ENCODE data around the gene ALG12. TPM values are rescaled to one million over a fixed set of nuclear protein-coding genes. Genes with fewer than 3 reads are reported as not detected.
A peak's percentile ranks its signal among the peaks of the same experiment; 100 is the strongest.

ALG12 gene
- total RNA-seq, 1 donor from 2014 or later = 16.2 TPM

DNA sequence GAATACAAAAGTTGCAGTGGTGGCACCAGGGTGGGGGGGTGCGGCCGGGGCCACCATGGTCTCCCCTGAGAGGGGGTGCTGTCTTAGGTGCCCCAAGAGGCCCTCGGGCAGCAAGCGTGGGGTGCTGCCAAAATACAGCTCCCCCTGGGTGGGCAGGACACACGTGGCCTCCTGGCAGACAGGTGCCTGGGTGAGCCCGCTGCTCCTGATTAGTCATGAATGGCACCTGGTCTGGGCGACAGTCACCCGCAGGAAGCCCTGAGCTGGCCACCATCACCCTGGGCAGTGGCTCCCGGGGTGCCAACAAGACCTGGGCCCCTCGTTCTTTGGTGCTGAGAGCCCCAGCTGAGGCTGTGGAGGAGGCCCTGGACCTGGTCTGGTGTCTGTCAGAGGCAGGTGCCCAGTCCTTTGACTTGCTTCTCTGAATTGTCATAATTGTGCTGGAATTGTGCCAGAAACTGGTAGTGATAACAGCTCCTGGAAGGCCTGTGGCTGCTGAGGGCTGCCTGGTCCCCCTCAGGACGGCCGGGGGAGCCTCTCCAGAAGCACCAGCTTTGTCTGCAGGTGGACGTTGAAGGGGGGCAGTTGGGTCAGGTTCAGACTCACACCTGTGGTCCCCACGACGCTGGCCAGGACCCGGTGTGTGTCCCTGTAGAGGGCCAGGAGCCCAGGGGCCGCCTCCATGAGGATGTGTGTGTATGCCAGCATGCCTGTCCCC lies 14.8 kb downstream of the ALG12 start:
- DNase-seq (no peak), ATAC-seq (peak; percentile 86)
- intact Hi-C loops (cut with micrococcal nuclease) = no loop called here

DNA sequence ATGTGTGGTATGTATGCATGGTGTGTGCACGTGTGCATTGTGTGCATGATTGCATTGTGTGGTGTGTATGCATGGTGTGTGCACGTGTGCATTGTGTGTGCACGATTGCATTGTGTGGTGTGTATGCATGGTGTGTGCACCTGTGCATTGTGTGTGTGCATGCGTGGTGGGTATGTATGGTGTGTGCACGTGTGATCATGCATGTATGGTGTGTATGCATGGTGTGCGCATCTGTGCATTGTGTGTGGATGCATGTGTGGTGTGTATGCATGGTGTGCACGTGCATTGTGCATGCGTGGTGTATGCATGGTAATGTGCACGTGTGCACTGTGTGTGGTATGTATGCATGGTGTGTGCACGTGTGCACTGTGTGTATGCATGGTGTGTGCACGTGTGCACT lies 16.8 kb downstream of the ALG12 start:
- DNase-seq (no peak), ATAC-seq (no peak)
- intact Hi-C loops (cut with micrococcal nuclease) = no loop called here

DNA sequence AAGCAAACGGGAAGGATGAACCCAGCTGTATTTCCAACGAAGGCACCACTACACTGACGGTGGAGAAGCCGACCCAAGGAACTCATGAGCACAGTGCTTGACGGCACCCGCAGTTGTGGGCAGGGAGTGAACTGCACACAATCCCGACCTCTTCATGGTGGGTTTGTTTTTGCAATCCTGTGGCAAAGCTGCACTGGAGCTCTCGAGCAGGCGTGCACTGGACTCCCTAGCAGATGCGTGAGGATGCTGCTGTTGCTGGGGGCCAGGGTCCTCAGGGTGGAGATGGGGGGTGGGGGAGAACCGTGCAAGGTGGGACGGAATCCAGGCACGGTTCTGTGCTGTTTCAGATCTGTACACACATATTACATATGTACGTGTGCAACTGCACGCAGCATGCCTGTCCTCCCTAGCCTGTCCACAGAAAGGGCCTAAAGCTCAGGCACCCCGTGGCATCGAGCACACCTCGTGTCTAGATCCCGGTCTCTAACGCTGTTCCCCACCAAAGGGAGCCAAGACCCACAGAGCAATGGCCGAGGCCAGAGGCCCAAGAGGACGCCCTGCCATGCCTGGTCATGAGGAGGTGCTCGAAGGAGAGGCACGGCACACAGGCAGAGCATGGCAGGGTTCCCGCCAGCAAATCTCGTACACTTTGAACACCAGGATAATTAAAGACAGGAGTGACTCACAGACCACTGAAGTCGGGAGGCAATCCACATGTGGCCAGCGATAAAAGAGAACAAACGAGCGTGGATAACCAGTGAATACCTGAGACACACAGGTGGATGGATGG lies 17.6 kb downstream of the ALG12 start:
- intact Hi-C loops (cut with micrococcal nuclease) = no loop called here
- DNase-seq (no peak), ATAC-seq (no peak)

DNA sequence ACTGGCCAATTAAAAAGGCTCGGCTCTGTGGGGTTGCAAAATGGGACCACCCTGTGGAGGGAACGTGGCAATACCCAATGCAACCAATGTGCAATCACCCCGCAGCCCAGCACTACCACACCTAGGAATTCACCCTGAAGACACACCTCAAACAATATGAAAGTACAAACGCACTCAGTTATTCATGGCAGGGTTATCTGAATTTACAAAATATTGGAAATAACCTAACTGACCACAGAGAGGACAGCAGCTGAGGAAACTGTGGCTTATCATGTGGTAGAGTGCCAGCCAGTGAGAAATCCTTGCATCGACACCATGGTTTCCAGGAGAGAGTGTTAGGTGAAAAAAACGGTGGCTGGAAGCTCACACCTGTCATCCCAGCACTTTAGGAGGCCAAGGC lies 18.7 kb downstream of the ALG12 start:
- no peak for ATAC-seq
- no peak for DNase-seq
- intact Hi-C loops (cut with micrococcal nuclease) = no loop called here

DNA sequence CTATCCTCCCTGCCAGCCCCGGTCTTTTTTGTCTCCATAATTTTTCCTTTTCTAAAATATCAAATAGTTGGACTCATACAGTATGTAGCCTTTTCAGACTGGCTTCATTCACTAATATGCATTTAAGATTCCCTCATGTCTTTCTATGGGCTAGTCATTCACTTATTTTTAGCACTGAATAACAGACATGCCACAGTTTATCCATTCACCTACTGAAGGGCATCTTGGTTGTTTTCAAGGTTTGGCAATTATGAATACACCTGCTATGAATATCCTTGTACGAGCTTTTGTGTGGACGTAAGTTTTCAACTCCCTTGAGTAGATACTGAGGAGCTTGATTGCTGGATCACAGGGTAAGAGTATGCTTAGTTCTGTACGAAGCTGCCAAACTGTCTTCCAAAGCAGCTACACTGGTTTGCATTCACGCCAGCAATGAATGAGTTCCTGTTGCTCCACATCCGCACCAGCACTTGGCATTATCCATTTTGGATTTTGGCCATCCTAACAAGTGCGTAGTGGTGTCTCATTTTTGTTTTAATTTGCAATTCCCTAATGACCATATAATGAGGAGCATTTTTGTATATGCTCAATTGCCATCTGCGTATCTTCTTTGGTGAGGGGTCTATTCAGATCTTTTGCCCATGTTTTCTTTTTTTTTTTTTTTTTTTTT lies 21.1 kb downstream of the ALG12 start:
- DNase-seq (no peak), ATAC-seq (peak; percentile 47)
- intact Hi-C loops (cut with micrococcal nuclease) = no loop called here

DNA sequence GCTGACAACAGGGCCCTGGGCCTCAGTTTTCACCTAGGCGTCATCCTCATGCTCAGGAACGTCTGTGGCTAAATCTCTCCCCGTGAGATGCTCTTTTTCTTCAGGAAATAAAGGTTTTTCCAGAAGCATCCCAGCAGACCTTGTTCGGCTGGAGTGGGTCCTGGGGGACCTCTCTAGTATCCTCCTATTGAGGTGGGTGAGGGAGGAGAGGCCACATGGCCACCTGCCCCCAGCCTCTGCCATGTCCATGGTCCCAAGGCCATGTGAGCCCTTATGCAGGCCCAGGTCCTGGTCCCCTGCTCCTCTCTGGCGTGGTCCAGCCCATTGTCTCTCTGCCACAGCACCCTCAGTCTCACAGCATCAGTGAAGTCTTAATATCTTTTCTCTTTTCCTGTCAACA lies 22.0 kb downstream of the ALG12 start:
- DNase-seq (no peak), ATAC-seq (no peak)

DNA sequence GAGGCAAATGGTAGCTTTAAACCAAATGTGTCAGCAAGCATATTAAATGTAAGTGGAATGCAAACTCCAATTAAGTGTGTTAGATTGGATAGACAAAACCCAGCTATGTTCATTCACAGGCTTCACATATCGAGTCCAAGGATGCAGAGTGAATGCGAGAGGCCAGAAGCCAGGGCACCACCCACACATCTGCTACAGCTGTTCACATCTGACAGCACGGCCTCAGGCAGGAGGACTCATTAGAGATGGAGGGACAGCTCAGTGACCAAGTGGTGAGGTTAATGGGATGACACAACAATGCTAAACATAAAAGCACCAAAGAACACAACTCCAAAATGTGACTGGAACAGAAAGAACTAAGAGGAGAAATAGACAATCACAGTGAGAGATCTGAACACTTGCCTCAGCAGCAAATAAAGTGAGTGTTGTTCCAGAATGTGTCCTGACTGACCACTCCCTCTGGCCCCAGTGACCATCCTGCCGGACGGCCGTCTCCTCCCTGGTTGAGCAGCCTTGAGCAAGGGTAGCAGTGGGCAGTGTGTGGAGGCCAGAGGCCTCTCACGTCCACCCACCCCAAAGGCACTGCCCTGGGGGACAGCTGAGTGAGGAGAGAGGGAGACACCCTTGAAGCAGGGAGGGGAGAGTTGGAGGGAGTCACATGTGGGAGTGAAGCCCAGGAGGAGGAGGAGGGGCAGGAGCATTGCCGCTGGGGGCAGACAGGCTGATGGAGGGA lies 23.8 kb downstream of the ALG12 start:
- no peak for ATAC-seq
- intact Hi-C loops (cut with micrococcal nuclease) = no loop called here
- no peak for DNase-seq

More for the DNA sequence above, 22.0 kb downstream of the ALG12 start:
- intact Hi-C loops (cut with micrococcal nuclease) = no loop called here

DNA sequence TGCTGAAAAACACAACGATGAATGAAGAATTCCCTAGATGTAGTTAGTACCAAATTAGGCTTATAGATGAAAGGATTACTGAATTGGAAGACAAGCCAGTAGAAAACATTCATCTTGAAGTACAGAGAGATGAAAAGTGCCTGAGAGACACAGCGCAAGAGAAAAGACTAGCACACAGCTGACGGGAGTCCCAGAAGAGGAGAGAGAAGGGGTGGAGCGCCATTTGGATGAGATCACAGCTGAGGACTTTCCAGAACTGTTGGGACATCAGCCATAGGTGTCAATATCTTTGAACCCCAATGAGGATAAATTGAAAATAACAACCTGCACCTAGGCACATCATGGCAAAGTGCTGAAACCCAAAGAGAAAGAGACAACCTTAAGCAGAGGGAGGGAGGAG lies 25.2 kb downstream of the ALG12 start:
- ATAC-seq = no peak
- intact Hi-C loops (cut with micrococcal nuclease) = no loop called here
- no peak for DNase-seq

DNA sequence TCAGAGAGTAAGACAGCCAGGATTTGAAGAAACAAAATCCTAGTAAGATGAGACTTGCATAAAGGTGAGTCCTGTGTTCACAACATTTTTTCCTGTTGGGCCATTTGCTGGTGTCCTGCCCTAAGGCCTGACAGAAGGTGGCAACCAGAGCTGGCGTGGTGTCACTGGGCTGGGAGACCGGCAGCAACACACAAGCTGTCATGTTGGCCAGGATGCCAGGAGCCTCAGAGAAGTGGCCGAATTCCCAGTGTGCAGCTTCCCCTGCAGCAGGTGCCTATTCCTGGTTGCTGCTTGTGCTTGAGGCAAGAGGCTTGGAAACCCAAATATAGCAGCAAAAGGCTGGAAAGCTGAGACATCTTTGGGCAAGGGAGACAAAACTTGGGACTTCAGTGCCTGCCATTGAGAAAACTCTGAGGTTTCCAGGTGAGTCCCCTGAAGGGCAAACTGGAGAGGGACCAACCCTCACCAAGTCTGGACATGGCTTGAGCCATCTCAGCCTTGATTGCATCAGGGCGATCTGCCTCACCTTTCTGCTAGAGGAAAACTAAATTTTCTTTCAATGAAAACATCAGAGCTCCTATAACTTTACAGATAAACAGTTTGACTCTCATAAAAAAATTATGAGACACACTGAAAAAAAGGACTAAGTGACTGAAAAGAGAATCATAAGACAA lies 25.9 kb downstream of the ALG12 start:
- intact Hi-C loops (cut with micrococcal nuclease) = no loop called here
- ATAC-seq (peak; percentile 93), DNase-seq (peak; percentile 79)

DNA sequence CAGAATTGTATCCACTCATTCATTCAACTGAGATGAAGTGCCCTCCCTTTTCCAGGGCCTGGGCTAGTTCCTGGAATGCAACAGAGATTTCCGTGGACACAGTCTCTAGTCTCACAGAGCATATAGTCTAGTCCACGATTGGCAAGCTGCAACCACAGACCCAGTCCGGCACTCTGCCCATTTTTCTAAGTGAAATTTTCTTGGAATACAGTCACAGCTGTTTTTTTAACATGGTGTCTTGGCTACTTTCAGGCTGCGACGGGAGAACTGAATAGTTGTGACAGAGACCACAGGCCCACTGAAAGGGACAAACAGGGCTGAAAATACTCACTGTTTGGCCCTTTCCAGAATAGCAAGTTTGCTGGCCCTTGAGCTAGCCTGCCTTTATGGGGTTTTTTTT lies 29.2 kb downstream of the ALG12 start:
- no peak for ATAC-seq
- DNase-seq = no peak
- intact Hi-C loops (cut with micrococcal nuclease) = no loop called here

DNA sequence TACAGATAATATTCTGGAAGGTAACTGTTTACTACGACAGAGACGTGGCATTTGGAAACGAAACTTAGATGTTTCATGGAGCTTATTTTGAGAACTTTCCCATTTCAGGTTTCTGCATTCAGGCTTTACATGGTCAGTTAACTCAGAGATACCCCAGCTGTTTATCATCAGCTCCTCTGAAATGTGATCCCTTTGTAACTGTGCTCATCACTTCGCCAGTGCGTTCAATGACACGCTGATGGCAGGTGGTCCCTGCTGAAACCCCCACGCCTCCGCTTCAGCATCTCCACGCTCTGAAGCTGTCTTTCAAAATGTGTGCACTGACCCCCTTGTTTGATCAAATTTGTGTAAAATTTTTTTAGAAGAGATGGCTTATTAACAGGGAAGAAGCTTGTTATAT lies 30.5 kb downstream of the ALG12 start:
- intact Hi-C loops (cut with micrococcal nuclease) = no loop called here
- ATAC-seq (no peak), DNase-seq (no peak)

DNA sequence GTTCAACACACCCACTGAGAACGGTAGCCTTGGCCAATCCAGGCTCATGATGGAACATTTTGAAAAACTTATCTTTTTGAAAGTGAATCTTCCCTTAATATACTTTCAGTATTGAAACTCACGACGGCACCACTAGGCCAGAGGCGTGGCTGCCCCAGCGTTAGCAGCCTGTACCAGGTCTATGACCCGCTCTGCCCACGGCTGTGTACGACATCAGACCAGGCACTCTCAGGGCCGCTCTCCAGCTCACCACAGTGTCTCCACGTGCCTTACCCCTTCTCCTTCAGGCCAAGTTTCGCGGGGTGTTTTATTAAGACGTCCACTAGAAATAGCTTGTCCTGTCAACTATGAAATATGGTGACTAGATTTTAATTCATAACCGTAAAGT lies 31.2 kb downstream of the ALG12 start:
- no peak for ATAC-seq
- no peak for DNase-seq
- intact Hi-C loops (cut with micrococcal nuclease) = no loop called here

DNA sequence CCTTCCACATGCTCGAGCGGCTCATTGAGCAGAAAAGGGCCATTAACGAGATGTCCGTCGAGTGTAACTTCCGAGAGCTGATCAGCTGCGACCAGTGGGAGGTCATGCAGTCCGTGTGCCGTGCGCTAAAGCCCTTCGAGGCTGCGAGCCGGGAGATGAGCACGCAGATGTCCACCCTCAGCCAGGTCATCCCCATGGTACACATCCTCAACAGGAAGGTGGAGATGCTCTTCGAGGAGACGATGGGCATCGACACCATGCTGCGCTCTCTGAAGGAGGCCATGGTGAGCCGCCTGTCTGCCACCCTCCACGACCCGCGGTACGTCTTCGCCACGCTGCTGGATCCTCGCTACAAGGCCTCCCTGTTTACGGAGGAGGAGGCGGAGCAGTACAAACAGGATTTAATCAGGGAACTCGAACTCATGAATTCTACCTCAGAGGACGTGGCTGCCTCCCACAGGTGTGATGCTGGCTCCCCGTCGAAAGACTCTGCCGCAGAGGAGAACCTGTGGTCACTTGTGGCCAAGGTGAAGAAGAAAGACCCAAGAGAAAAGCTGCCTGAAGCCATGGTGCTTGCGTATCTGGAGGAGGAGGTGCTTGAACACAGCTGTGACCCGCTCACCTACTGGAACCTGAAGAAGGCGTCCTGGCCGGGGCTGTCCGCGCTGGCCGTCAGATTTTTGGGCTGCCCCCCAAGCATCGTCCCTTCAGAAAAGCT lies 31.7 kb downstream of the ALG12 start:
- intact Hi-C loops (cut with micrococcal nuclease) = no loop called here
- no peak for ATAC-seq
- no peak for DNase-seq

DNA sequence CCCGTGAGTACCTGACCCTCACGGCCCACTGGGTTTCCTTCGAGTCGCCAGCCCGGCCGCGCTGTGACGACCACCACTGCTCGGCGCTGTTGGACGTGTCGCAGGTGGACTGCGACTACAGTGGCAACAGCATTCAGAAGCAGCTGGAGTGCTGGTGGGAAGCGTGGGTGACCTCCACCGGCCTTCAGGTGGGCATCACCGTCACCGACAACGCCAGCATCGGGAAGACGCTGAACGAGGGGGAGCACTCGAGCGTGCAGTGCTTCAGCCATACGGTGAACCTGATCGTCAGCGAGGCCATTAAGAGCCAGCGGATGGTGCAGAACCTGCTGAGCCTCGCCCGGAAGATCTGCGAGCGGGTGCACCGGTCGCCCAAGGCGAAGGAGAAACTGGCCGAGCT lies 32.4 kb downstream of the ALG12 start:
- no peak for DNase-seq
- ATAC-seq = no peak
- intact Hi-C loops (cut with micrococcal nuclease) = no loop called here

DNA sequence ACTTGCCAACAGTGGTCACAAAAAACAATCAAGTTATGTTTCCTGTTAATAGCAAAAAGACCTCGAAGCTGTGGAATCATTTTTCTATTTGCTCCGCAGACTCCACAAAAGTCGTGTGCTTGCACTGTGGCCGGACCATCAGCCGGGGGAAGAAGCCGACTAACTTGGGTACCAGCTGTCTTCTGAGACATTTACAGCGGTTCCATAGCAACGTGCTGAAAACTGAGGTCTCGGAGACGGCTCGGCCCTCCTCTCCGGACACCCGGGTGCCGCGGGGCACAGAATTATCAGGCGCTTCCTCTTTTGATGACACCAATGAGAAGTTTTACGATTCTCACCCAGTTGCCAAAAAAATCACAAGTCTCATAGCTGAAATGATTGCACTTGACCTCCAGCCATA lies 33.0 kb downstream of the ALG12 start:
- no peak for ATAC-seq
- no peak for DNase-seq
- intact Hi-C loops (cut with micrococcal nuclease) = no loop called here

DNA sequence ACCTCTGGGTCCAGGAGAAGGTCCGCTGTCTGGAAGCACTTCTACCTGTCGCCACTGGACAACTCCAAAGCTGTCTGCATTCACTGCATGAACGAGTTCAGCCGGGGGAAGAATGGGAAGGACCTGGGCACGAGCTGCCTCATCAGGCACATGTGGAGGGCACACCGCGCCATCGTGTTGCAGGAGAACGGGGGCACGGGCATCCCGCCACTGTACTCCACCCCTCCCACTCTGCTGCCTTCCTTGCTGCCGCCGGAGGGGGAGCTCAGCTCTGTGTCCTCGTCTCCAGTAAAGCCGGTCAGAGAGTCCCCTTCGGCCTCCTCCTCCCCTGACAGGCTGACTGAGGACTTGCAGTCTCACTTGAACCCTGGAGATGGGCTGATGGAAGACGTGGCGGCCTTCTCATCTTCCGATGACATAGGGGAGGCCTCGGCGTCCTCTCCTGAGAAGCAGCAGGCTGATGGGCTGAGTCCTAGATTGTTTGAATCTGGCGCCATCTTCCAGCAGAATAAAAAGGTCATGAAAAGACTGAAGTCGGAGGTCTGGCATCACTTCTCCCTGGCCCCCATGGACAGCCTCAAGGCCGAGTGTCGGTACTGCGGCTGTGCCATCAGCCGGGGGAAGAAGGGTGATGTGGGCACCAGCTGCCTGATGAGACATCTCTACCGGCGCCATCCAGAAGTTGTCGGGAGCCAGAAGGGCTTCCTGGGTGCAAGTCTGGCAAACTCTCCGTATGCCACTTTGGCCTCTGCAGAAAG lies 33.6 kb downstream of the ALG12 start:
- DNase-seq (no peak), ATAC-seq (no peak)
- intact Hi-C loops (cut with micrococcal nuclease) = no loop called here

DNA sequence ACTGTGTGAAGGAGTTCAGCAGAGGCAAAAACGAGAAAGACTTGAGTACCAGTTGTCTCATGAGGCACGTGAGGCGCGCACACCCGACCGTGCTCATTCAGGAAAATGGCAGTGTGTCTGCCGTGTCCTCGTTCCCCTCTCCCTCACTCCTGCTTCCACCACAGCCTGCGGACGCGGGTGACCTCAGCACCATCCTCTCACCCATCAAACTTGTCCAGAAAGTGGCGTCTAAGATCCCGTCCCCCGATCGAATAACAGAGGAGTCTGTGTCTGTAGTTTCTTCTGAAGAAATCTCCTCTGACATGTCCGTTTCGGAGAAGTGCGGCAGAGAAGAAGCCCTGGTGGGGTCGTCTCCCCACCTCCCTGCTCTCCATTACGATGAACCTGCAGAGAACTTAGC lies 34.2 kb downstream of the ALG12 start:
- ATAC-seq (no peak), DNase-seq (no peak)
- intact Hi-C loops (cut with micrococcal nuclease) = no loop called here

DNA sequence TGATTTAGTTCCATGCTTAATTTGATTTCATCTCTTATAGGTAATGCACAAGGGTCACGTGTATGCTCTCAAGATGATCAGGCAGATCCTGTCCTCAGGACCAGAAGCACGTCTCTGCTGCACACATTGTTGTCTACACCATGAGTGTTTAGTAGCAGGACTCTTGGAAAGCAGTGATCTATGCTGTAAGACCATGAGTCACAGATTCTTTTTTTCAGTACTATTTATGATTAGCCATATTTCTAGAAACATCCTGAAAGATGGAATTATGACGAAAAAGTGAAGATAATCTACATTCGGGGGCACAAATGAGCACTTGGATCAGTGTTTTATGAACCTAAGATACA lies 35.0 kb downstream of the ALG12 start:
- ATAC-seq = no peak
- intact Hi-C loops (cut with micrococcal nuclease) = no loop called here

More for the DNA sequence above, 35.0 kb downstream of the ALG12 start:
- no peak for DNase-seq

Data from left ventricle myocardium superior (tissue), 1 donor.